NOMO-1 (cell line): ENCODE results near the gene CPLX1.

Experiments
- DNase-seq, 2 experiments: peaks; one replicate each; lab custom pipeline; 2025; ENCODE audit not compliant: unreplicated experiment in 2 of 2; lab: John Stamatoyannopoulos, UW

Gene CPLX1

DNA sequence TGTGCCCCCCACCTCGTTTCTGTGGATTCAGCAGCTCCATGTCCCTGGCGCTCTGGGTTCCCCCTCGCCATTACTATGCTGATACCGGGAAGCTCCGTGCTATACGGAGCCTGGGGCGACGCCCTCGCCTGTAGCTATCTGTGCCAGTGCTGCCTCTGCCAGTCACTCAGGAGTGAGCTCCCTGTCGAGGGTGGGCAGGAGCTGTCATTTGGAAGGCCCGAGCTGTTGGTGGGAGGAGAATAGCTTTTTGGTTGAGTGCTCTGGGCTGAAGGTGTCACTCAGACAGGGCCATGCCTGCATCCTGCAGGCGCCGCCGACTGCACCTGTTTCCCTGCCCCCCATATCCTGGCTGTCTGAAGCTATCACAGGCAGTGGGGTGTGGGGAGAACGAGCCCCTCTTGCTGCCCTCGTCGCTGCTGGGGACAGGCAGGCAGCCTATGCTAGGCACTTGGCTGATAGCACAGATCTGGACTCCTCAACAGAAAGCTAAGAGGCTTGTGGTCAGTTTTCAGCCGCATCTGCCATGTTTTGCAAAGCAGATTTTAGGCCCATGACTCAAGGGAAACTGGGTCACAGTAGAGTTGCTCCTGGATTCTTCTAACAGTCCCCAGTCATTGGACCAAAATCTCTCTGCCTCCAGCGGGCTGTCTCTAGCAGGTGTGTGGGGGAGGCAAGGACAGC lies 31.8 kb downstream of the CPLX1 start:
- no peak for DNase-seq

DNA sequence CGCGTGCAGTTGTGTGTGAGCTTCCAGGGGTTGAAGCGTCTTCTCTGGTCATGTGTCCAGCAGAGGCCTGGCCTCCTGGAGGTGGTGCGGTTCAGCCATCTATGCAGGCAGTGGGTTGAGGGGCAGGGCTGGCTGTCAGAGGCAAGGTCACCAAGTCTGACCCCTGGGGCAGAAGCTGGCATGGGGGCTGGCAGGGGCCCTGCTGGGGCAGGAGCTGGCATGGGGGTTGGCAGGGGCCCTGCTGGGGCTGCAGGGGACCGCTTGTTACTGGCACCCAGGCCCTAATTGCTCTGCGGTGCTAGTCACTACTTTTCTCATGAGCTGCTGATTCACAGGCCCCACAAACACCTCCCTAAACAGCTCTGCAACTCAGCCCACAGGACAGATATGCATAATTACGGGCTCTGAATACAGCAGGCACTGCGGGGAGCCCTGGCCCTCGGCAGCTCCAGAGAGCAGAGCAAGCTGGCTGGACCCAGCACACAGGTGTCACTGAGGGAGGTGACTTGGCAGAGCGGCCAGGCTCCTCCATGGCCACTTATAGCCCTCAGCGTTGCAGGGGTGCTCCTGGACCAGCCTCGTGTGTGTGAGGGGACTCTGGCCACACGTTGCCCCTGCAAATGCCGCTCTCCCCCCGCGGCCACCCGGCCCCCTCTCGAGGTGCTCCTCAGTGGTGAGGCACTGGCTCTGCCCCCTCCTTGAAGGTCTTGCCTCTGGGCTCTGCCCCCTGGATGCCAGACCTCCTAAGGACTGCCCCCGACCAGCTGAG lies 32.7 kb downstream of the CPLX1 start:
- no peak for DNase-seq

DNA sequence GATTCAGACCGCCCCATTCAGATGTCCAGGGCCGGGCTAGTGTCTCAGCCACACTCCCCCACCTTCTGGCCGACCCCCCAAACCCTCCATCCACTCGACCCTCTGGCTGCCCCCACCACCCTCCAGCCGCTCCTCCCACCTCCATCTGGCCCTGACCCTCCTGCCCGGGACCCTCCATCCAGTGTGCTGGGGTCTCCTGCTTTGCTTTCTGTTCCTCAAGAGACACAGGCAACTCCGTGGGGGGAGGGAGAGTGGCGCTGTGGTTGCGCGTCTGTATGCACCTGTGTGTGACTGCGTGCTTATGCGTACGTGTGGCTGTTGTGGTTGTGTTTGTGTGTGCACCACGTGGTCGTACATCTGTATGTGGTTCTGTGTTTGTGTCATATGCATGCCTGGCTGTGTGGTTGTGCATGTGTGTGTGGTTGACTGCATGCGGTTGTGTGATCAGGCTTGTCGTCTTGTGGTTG lies 33.3 kb downstream of the CPLX1 start:
- DNase-seq: no peak

DNA sequence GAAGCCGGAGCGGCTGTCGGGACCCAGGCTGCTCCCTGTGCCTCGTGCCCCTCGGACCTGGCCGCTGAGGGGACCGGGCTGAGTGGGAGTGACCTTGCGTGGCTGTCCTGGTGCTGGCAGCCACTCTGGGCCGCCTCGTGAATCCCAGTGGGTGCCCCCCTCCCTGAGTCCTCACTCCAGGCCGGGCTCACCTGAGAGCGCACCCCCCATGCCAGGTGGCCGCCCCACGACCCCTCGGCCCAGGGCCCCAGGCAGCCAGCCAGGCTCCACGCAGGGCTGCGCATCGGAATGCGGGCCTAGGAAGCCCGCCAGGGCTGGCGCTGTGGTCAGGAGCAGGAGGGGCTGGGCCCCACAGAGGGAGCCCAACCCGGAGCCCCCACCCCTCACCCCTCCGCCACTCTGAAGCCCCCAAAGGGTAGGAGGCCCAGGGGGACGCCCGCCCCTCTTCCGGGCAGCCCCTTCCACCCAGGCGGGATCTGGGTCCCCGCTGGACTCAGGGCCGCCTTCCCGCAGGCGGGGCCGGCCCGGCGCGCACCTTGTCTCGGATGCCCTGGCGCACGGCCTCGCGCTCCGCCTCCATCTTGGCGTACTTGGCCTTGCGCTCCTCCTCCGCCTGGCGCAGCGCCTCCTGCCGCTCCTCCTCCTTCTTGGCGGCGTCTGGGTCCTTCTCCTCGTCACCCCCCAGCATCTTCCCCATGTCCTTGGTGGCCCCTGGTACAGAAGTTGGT lies 33.9 kb downstream of the CPLX1 start:
- DNase-seq: no peak

DNA sequence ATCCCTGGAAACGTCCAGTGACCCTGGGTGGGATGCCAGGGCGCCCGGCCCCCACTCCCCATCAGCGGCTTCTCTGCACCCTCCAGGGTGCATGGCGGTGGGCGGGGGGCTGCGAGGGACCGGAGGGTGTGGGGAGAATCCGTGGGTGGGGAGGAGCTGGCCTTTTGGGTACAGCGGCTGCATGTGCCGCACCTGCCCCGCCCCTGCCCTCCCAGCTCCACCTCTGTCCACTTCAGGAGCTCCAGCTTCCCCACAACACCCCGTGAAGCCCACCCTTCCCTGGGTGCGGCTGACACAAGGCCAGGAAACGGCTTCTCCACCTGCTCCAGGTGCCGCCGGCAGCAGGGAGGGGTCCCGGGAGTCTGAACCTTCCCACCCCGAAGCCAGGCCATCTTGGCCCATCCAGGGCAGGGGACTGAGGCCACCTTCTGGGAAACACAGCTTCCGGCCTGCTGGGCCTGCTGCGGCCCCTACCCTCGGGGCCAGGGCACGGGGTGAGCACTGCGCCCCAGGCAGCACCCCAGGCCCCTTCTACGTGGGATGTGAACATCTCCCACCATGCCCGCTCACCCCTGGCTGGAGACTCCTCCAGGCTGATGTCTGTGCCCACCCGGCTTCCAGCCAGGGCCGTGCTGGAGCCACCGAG lies 34.6 kb downstream of the CPLX1 start:
- no peak for DNase-seq

DNA sequence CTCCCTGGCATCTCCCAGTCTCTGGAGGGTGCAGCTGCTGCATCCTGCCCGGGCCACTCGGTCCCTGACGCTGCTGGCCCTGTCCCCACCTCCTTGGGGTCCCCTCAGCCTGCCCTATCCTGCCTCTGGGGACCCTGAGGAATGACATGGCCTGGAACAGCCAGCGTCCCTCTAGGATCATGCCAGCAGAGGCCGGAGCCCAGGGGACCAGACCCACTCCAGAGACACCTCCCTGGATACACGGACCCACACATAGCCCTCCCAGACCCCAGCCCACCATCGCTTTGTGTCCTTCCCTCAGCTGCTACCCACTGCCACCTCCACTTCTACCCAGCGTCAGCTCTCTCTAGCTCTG lies 35.5 kb downstream of the CPLX1 start:
- DNase-seq: no peak

DNA sequence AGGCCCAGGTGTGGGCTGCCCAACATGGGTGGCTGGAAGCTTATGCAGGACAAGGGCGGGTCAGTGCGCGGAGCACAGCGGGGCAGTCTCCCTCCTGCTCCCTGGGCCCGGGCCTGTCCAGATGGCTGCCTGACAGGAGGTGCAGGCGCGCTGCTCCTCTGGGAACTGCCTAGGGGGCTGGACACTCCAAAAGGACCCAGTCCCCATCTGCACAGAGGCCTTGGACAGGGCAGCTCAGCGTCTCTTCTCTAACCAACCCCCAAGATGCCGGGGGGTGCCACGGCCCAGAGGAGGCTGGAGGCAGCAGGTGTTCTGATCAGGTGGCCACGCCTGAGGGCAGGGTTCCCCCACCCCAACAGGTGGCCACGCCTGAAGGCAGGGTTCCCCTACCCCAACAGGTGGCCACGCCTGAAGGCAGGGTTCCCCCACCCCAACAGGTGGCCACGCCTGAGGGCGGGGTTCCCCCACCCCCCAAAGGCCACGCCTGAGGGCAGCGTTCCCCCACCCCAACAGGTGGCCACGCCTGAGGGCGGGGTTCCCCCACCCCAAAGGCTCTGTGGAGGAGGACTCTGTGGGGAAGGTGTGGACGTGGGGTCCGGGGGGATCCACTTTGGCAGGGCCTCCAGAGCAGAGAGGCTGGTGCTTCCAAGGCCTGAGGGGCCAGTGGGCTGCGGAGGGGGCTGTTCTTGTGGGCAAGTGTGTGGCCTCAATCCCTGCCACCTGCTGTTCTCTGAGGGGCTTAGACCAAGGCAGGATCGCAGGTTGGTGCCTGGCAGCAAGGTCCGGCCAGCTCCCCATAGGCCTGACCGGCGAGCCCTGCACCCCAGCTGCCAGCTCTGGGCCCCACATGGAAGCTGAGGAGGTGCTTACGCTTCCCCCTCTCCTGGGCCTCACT lies 36.1 kb downstream of the CPLX1 start:
- DNase-seq: no peak

DNA sequence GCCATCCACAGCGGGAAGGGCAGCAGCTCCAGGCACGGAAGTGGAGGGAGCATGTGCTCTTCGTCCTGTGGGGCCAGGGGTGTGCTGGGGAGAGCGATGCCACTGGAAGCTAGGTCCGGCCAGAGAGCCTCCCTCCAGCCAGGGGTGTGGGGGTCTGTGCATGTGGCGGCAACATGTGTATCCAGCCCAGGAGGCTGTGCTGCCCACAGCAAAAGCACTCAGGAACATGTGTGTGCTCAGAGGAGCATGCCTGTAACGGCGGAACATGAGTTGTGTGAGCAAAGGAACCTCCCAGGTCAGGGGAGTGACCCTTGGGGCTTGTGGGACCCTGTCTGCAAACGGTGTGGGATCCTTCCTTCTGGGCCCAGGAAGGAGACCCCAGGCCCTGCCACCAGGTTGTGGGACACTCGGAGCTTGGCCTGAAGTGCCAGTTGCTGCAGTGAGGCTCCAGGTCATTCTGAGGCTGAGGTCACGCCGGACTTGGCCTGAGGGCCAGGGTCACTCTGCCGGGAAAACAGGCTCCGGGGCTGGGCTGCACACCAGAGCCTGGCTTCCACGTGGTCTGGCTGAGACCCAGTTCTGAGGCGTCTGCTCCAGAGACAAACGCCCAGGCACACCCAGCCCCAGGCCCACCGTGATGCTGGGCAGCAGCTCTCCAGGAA lies 37.2 kb downstream of the CPLX1 start:
- no peak for DNase-seq

DNA sequence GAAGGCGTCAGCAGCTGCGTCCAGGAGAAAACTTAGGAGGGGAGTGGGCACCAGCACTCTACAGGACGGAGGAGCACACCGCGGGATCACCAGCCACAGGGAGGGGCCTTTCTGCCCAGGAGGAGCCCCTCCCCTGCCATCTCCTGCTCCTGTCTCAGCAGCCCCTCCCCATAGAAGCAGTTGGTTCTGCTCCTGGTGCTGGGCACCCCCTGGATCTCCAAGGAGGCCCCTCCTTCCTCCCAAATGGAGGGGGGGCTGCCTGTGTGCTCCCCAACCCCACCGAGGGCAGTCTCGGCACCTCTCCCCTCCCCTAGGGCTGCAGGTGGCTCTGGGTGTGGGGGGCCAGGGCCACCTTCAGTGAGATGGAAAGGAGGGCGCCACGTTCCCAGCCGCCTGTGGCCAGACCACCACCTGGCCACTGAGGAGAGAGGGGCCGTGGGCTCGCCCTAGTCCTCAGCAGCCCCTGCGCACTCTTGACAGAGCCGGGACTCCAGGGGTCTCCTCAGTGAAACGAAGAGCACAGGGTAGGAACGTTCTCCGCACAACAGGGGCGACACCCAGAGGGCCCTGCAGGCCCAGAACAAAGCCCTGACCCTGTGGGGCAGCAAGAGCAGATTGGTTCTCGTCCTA lies 37.8 kb downstream of the CPLX1 start:
- no peak for DNase-seq

DNA sequence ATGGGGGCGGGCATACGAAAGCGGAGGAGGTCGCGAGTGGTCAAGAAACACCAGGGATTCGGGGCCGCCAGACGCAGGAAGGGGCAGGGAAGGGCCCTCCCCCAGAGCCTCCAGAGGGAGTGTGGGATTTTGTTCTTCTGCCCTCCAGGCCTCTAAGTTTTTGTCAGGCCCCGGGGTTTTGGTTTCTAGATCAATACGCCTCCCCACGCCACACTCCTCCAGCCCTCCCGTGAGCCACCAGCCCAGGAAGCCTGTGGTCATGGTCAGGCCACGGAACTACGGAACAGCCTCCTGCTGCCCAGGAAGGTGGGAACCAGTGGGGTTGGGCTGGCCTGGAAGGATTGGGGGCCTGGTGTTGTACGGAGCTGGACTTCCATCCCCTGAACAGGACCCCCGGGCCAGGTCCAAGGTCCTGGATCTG lies 38.4 kb downstream of the CPLX1 start:
- DNase-seq: no peak

DNA sequence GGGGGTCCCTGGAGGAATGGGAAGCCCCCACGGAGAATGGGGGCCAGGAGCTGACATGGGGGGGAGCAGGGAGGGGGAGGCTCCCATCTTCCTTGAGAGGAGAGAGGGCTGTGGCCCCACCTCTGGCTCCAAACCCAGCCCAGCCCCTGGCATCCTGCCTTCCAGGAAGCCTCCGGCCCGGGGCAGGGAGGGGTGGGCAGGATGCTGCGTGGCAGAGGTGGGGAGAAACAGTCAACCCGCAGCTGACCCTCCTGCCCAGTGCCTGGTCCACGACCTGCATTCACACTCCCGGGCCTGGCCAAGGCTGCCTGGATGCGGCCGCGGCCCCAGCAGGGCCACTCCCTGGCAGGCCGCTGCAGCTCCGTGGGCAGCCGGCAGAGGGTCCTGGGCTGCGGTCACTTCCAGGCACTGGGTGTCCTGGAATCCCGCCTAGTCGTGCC lies 39.0 kb downstream of the CPLX1 start:
- DNase-seq: no peak

DNA sequence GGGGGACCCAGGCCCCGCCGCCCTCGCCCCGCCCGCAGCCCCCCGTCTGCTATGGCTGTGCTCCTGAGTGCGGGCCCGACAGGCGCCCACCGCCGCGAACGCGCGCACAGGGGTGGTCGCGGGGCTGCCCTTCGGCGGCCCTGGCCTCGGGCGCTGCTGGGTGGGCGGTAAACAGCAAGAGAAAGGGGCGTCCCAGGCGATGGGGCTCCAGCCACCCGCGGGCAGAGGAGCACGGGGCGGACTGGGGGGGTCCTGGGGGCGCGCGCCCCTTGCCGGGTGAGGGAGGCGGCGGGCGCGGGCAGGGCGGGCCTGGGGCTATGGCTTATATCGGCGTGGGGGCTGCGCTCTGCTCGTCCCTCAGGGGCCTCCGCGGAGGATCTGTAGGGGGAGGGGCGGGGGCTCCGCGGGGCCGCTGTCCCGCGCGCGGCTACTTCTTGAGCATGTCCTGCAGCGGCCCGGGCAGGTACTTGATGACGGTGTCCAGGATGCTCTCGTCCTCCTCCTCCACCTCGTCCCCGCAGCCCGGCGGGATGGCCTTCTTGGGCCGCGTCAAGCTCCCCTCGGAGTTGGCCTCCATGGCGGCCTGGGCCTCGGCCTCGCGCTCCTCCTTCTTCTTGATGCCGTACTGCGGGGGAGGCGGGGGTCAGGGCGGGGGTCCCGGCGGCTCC lies 39.7 kb downstream of the CPLX1 start:
- no peak for DNase-seq

DNA sequence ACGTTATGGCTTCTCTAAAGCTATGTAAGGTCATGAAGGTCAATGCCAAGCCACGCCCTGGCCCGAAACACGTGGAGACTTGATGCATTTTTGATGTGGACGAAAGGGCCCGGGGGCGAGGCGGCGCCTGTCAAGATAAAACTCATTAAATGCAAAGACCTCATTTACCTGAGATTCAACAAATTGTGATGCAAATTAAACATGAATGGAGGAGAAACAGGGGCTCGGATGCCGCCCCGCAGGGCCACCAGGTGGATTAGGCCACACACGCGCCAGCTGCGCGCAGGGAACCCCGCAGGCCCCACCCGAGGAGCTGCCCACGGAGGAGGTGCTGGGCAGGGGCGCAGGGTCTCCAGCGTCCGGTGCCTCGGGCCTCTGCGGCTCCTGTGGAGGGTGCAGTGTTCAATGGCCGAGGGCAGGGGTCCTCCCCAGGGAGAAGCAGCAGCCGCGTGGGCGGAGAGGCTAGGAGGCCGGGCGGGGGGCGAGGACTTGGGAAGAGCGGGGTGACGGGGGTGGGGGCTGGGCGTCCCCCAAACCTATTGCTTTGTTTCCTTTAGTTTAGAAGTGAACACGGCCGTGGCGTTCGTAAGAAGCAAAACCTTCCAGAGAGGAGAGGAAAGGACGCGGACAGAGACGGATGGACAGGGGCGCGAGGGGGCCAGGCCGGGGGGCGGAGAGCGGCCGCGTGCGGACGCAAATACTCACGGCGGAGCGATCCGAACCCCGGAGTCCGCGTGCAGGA lies 40.4 kb downstream of the CPLX1 start:
- DNase-seq: no peak

DNA sequence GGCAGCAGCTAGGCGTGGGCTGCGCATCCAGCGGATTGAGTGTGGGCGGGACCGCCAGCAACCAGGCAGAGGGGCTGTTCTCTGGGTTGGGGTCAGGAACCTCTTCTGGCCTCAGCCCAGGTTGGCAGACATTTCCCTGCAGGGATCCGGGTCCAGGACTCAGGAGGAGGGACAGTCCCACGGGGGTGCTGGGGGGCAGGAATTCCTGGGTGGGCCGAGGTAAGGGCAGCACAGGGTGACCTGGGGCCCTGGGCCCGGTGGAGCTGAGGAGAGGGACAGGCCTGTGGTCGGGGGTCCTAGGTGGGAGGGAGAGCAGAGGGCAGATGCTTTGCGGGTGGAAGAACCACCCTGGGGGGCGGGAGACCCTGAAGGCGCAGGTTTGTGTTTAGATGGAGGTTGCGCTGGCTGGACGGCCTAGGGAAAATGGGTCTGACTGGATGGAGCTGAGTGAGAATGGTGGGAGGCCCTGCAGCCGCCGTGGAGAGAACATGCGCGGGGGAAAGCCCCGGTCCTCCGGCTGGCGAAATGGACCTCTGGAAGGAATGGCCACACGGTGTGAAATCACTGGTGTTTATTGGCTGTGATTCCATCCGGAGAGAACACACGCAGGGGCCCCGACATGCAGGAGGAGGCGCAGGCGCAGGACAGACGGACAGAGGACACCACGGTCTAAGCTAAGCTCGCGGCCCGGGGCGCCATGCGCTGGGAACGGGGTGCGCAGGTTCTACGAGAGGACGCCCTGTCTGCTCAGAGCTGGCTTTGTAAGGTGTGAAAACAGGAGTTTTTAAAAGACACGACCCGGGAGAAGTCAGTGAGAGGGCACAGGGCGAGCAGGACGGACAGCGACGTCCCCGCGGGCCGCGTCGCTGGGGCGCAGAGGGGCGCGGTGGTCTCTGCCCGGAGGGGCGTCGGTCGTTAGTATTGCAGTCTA lies 41.3 kb downstream of the CPLX1 start:
- no peak for DNase-seq

DNA sequence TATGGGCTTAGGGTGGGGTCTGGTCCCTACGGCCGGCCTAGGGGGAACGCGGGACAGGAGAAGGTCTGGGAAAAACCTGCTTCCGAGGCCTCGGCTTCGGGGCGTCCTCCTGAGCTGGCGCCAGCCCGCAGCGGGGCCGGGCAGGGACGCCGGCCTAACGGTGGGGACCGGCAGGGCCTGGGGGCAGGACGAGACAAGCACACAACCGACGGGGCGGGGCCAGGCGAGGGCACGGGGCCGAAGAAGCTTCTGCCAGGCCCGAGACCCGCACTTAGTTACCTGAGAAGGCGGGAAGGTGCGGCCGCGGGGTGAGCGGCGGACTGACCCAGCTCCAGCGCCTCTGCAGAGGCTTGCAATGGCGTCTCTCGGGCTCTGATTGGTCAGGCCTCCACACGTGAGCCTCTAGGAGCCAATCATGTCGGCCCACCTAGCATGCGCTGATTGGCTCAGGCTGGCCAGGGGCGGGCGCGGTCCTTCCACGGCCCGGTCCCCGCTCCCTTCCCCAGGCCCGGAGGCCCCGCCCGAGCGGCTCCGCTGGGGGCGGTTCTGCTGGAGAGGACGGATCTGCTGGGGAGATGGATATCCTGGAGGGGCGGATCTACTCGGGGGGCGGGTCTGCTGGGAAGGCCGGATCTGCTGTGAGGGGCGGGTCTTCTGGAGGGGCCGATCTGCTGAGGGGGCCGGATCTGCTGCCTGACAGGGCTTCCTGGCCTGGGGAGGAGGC lies 44.3 kb downstream of the CPLX1 start:
- peak; percentile 95 to 96 for DNase-seq
